HepG2 (cell line): Measurements from ENCODE around the gene SYS1.

Experiments used
- NBN ChIP-seq: fragments of 450-650 bp; conservative IDR thresholded peaks from 2 replicates; pipeline ENCODE4 v1.6.1; 2017
- NFE2 ChIP-seq: sonication (generic); formaldehyde crosslinking; IDR thresholded peaks from 2 replicates; pipeline ENCODE4 v1.4.0; 2020; ENCODE audit warnings: missing genetic modification reagents
- POLR2AphosphoS5 ChIP-seq: IDR thresholded peaks from 2 replicates; pipeline ENCODE4 v1.6.1; 2012; ENCODE audit warnings: low read depth, low read length
- SETDB1 ChIP-seq: sonication (generic); formaldehyde crosslinking; IDR thresholded peaks from 2 replicates; pipeline ENCODE4 v1.5.1; 2020; ENCODE audit warnings: missing genetic modification reagents, mild to moderate bottlenecking, borderline replicate concordance
- TAF1 ChIP-seq: sonication (generic); formaldehyde crosslinking; IDR thresholded peaks from 2 replicates; pipeline ENCODE4 v1.4.0; 2020; ENCODE audit warnings: missing genetic modification reagents
- ZNF121 ChIP-seq: sonication (generic); formaldehyde crosslinking; IDR thresholded peaks from 2 replicates; pipeline ENCODE4 v1.5.0; 2020; ENCODE audit warnings: mild to moderate bottlenecking, missing genetic modification reagents
- TF ChIP-seq, protein P1 (sequence below): sonication (generic); formaldehyde crosslinking; IDR thresholded peaks from 2 replicates; pipeline ENCODE4 v1.5.0; 2020; ENCODE audit warnings: mild to moderate bottlenecking, missing genetic modification reagents, moderate library complexity

GRCh38 chr20:45399018-45399417 is 36.1 kb downstream of the SYS1 start:
- TF ChIP-seq NFE2 = no peak
- TF ChIP-seq, protein P1, sequence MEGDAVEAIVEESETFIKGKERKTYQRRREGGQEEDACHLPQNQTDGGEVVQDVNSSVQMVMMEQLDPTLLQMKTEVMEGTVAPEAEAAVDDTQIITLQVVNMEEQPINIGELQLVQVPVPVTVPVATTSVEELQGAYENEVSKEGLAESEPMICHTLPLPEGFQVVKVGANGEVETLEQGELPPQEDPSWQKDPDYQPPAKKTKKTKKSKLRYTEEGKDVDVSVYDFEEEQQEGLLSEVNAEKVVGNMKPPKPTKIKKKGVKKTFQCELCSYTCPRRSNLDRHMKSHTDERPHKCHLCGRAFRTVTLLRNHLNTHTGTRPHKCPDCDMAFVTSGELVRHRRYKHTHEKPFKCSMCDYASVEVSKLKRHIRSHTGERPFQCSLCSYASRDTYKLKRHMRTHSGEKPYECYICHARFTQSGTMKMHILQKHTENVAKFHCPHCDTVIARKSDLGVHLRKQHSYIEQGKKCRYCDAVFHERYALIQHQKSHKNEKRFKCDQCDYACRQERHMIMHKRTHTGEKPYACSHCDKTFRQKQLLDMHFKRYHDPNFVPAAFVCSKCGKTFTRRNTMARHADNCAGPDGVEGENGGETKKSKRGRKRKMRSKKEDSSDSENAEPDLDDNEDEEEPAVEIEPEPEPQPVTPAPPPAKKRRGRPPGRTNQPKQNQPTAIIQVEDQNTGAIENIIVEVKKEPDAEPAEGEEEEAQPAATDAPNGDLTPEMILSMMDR = no peak
- no peak for TF ChIP-seq TAF1 (CRISPR knock-in tag)
- no peak for TF ChIP-seq ZNF121
- TF ChIP-seq NBN = no peak
- TF ChIP-seq POLR2AphosphoS5 = no peak
- TF ChIP-seq SETDB1 (CRISPR knock-in tag) = no peak
